RPMI8226 (cell line): ENCODE results near the gene CFAP77.
"Not testable (repeated sequence)": the region's sequence is repeated elsewhere in the genome, so short reads cannot be mapped to it uniquely, and the experiment has no call there.

Experiments
- DNase-seq: peaks from one replicate; pipeline ENCODE4 v3.0.0-alpha.2; 2015

CFAP77 gene

DNA sequence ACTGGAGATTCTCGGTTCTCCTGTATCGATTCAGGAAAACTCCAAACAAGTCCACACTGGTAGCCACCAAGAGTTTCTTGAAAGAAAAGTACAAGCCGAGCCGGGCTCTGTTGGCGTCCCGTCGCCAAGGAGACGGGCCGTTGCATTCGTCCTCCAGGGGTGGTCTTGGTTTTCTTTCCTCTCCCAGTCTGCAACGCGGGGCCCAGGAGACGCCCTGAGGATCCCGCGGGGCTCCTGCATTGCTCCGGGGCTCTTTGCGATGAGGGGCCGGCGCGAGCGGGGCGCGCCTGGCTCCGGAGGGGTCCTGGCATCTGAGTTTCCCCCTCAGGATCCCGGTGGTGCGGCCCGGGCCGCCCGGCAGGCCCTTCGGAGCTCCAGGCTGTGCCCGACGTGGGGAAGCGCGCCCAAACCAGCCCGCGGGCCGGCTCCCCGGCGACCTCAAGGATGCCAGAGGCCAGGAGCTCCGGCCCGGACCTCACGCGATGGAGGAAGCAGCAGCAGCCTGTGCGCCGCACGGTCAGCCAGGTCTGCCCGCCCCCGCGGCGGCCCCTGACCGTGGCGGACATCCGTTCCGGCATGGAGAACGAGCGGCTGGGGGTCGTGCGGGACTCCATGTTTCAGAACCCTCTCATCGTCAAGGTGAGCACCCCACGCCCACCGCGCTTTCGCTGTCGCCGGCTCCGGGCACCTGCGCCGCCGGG lies at the start of gene CFAP77:
TSS of gene CFAP77 (plus strand) at position 384 of the 701 bp plus-strand sequence. CDS start at position 445, 61 bp downstream.
- DNase-seq: peak; percentile 60

- DNase-seq: no peak
These were observed 45.9 kb upstream of the CFAP77 start for GRCh38 chr9:132364068-132364467.

- DNase-seq: no peak
These were observed 44.0 kb upstream of the CFAP77 start for GRCh38 chr9:132365986-132366385.

DNA sequence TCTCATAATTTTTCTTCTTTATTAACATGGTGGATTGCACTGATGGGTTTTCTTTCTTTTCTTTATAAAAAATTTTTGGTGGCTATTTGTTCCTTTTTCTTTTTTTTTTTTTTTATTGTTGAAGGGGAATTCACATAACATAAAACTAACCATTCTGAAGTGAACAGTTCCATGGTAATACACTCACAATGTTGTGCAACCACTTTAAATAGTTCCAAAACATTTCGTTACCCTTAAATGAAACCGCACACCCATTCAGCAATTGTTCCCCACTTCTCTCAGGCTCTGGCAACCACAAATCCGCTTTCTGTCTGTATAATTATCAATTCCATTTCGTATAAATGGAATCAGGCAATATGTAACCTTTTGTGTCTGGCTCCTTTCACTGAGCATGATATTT lies 43.5 kb upstream of the CFAP77 start:
- DNase-seq: no peak

GRCh38 chr9:132367613-132368313 lies 42.2 kb upstream of the CFAP77 start:
- no peak for DNase-seq

DNA sequence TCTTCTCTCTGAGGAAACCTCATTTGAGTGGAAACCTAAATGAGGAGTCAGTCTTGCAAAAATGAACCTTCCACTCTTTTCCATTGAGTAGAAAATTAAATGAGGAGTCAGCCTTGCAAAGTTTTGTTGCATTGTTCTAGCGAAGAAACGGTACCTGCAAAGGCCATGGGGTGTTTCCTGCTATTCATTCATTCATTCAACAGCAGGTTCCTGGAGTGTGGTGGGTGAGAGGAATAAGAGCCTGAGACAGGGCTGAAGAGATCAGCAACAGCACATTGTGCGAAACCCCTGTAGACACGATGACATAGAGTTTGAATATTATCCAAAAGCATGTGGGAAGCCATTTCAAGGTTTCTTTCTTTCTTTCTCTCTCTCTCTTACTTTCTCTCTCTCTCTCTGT lies 40.6 kb upstream of the CFAP77 start:
- DNase-seq: no peak

GRCh38 chr9:132370592-132370991 lies 39.4 kb upstream of the CFAP77 start:
- DNase-seq: no peak

DNA sequence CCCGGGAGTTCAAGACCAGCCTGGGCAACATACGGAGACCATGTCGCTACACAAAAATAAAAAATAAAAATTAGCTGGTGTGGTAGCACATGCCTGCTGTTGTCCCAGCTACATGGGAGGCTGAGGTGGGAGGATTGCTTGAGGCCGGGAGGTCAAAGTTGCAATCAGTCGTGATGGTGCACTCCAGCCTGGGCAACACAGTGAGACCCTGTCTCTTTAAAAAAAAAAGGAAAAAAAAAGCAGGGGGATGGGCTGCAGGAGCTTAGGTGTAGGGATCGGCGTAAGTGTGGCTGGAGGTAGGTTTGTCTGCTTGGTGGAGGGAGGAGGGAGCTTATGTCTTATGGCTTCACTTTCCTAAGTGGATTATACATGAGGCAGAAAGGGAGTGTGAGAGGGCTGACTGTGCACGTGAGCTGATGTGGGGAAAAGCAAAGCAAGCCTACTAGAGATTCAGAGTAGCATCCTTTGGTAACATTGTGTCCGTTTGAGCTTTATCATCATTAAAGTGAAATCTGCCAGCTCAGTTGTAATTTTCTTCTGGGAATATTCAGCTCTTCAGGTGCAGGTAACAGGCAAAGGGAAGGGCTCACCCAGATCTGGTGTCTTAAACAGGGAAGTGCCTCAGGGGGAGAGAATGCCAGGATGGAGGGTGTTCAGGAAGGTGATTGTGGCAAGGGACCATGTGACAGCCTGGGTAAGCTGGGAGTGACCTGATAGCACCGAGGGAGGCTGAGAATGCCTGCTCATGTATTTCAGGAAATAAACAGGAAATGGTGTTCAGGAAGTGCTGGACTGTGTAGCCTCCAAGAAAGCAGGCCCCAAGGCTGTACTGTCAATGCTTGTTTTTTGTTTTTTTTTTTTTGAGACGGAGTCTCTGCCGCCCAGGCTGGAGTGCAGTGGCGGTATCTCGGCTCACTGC lies 37.6 kb upstream of the CFAP77 start:
- DNase-seq: peak; percentile 35

DNA sequence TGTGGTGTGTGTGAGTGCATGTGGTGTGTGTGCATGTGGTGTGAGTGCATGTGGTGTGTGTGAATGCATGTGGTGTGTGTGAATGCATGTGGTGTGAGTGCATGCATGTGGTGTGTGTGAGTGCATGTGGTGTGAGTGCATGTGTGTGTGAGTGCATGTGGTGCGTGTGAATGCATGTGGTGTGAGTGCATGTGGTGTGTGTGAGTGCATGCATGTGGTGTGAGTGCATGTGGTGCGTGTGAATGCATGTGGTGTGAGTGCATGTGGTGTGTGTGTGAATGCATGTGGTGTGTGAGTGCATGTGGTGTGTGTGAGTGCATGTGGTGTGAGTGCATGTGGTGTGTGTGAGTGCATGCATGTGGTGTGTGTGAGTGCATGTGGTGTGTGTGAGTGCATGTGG lies 32.2 kb upstream of the CFAP77 start:
- DNase-seq: not testable (repeated sequence)

DNA sequence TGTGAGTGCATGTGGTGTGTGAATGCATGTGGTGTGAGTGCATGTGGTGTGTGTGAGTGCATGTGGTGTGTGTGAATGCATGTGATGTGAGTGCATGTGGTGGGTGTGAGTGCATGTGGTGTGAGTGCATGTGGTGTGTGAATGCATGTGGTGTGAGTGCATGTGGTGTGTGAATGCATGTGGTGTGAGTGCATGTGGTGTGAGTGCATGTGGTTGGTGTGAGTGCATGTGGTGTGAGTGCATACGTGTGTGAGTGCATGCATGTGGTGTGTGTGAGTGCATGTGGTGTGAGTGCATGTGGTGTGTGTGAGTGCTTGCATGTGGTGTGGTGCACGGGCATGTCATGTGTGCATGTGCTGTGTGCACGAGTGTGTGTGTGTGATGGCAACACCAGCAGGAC lies 31.6 kb upstream of the CFAP77 start:
- not testable (repeated sequence) for DNase-seq

GRCh38 chr9:132381966-132382541 lies 28.0 kb upstream of the CFAP77 start:
- DNase-seq: no peak

- DNase-seq: no peak
These were observed 26.5 kb upstream of the CFAP77 start for GRCh38 chr9:132383462-132383883.

- no peak for DNase-seq
These were observed 25.6 kb upstream of the CFAP77 start for GRCh38 chr9:132384376-132384775.

DNA sequence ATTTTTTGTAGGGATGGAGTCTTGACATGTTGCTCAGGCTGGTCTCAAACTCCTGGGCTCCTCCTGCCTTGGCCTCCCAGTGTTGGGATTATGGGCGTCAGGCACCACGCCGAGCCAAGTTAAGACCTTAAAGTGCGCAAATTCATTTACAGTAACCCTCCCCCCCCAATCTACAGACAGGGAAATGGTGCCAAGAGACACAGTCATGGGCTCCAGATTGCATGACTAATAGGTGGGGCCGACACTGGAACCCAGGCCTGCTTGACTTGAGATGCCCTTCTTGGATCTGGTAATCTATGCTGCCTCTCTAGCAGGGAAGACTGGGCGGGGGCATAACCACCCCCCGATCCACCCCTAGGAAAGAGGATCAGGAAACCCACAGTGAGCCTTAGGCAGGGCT lies 22.9 kb upstream of the CFAP77 start:
- no peak for DNase-seq

GRCh38 chr9:132390966-132391365 lies 19.0 kb upstream of the CFAP77 start:
- DNase-seq: no peak

- no peak for DNase-seq
These were observed 18.6 kb upstream of the CFAP77 start for GRCh38 chr9:132391449-132391848.

DNA sequence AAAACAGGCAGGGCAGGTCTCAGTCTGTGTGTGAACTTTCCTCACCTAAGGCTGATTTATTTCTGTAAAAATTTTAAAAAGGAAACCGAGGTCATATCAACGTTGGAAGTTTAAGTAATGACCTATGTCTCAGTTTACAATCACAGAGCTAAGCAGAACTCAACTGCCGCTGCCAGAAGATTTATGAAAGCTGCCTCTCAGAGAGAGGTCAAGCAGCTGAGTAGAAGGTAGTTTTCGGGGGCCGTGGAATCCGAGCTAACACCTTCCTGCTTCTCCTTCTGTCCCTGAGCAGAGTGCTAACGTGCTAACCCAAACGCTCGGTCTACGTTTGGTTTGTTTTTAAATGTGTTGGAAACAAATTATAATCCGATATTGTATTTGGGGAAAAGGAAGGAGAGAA lies 14.5 kb upstream of the CFAP77 start:
- DNase-seq: no peak

- DNase-seq: no peak
These were observed 8.2 kb upstream of the CFAP77 start for GRCh38 chr9:132401824-132402223.

GRCh38 chr9:132404228-132404881 lies 5.7 kb upstream of the CFAP77 start:
- DNase-seq: no peak

- DNase-seq: peak; percentile 99
These were observed 3.4 kb upstream of the CFAP77 start, which contains the start of gene TTF1 for GRCh38 chr9:132406554-132407122. Gene TTF1 (minus strand): TSS chr9:132406840. CDS start chr9:132402821, 4,019 bp downstream.

- no peak for DNase-seq
These were observed 2.8 kb upstream of the CFAP77 start for GRCh38 chr9:132407196-132407595.

DNA sequence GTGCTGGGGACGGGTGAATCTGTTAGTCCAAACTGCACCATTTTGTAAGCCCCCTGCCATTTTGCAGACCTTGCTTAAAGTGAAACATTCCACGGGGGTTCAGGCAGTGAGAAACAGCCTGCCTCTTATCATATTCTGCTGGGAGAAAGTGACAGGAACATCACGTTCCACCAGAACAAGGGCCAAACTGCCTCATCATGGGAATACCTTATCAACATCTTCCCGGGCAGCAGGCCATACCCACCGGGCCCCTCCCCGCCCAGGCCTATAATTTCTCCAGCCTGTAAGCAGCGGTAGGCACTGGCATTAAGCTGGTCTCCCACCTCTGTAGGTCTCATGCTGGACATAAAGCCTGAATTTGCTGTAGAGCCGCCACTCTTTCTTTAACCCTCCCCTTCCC lies 1.5 kb upstream of the CFAP77 start:
- DNase-seq: no peak
